ENCODE measurements around the gene ADD2.
A peak's percentile ranks its signal among the peaks of the same experiment; 100 is the strongest.
"Not testable (repeated sequence)": the region's sequence is repeated elsewhere in the genome, so short reads cannot be mapped to it uniquely, and the experiment has no call there.

Gene ADD2

DNA sequence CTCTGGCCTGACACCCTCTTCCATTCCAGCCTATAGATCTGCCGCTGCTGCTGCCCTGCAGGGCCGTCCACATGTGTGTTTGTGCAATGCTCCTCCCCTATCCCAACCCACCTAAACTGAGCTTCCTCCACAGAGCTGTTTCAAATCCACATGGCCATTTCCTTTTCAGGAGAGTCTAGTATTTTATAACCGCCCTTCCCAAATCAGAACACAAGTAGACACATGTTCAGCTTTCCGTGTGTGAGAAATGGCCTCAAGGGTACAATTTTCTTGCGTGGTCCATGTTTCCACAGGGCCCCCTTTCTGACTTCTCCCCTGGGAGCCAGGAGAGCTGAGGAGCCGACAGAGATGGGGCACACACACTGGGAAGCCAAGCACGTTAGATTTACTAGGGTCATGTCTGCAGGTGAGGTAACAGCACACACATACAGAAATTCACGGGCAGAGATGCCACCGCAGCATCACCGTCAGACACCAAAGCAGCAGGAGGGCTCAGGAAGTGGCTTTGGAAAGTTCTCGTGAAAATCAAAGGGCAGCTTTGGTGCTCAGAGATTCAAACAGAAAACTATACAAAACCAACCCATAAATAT is 111.5 kb downstream of the ADD2 start:
- in situ Hi-C loops (cut with HindIII; ENCODE audit: low pct_unique_long_range_greater_than_20kb, low sequenced_read_pairs): no loop called here
- no peak for DNase-seq (ENCODE audit: low read depth in 1 of 2, low spot score in 1 of 2)
- TF ChIP-seq JUND (IDR thresholded peaks at IDR 0.05; ENCODE audit: low read depth): no peak

DNA sequence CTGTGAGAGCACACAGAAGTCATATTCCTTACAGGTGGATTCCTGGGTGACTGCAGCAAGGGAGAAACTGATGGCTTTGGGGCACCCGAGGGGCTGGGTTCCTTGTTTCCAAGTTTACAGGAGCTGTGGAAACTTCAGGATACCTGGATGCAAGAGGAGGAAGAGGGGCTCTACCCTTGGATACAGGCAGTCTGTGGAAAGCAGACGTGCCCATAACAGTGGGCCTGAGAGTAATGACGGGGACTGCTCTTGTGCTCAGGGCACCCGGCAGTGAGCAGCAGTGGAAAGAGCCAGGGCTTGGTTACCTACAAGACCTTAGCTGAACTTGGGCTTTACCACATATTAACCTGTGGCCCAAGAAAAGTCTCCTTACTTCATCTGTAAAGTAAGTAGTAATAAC is 112.2 kb downstream of the ADD2 start:
- no peak for TF ChIP-seq JUND (IDR thresholded peaks at IDR 0.05; ENCODE audit: low read depth)
- in situ Hi-C loops (cut with HindIII; ENCODE audit: low pct_unique_long_range_greater_than_20kb, low sequenced_read_pairs): no loop called here
- DNase-seq (ENCODE audit: low read depth in 1 of 2, low spot score in 1 of 2): no peak

DNA sequence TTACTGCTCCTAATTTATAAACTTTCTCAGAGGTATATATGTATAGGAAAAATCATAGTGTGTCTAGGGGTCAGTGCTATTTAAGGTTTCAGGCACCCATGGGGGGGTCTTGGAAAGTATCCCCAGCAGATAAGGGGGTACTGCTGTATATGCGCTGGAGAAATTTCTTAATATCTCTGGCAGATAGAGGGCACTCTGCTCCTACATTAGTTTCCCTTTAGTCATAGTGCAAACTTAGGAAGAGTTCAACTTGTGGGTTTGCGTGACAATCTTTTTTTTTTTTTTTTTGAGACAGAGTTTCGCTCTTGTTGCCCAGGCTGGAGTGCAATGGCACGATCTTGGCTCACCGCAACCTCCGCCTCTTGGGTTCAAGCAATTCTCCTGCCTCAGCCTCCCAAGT is 112.8 kb downstream of the ADD2 start:
- in situ Hi-C loops (cut with HindIII; ENCODE audit: low pct_unique_long_range_greater_than_20kb, low sequenced_read_pairs): not testable (repeated sequence)

DNA sequence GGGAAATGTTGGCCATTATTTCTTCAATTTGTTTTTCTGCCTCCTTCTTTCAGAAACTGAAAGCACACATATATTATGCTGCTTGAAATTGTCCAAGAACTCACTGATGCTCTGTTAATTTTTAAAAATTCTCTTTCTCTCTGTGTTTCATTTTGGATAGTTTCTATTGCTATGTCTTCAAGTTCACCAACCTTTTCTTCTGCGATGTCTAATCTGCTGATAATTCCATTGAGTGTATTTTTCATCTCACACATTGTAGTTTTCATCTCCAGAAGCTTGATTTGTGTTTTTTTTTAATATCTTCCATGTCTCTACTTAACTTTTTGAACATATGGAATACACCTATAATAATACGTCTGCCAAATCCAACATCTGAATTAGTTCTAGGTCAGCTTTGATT is 116.3 kb downstream of the ADD2 start:
- no peak for TF ChIP-seq JUND (IDR thresholded peaks at IDR 0.05; ENCODE audit: low read depth)
- in situ Hi-C loops (cut with HindIII; ENCODE audit: low pct_unique_long_range_greater_than_20kb, low sequenced_read_pairs): no loop called here
- DNase-seq (ENCODE audit: low read depth in 1 of 2, low spot score in 1 of 2): no peak

More for the DNA sequence above, 112.8 kb downstream of the ADD2 start:
- peak in 1 of 2 experiments; percentile 45 for DNase-seq (ENCODE audit: low read depth in 1 of 2, low spot score in 1 of 2)

DNA sequence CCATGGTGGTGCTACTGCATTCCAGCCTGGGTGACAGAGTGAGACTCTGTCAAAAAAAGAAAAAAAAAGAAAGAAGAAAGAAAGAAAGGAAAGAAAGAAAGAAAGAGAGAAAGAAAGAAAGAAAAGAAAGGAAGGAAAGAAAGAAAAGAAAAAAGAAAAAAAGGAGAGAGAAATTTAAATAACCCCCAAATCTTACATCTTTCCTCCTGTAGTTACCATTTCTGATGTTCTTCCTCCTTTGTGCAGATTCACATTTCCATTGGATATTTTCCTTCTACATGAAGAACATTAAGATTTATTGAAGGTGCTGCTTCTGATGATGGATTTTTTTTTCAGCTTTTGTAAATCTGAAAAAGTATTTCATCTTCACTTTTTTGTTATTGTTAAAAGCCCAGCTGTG is 117.0 kb downstream of the ADD2 start:
- in situ Hi-C loops (cut with HindIII; ENCODE audit: low pct_unique_long_range_greater_than_20kb, low sequenced_read_pairs): no loop called here
- DNase-seq (ENCODE audit: low read depth in 1 of 2, low spot score in 1 of 2): no peak
- no peak for TF ChIP-seq JUND (IDR thresholded peaks at IDR 0.05; ENCODE audit: low read depth)

DNA sequence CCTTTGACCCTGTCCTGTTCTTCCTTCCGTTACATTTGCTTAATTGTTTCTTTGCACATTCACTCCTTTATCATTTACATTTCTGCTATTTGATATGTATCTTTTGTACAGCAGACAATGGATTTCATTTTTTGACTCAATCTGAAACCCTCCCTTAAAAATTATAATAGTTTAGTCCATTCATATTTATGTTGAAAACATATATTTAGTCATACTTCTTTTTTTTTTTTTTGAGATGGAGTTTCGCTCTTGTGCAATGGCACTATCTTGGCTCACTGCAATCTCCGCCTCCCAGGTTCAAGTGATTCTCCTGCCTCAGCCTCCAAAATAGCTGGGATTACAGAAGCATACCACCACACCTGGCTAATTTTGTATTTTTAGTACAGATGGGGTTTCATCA is 119.0 kb downstream of the ADD2 start:
- no peak for TF ChIP-seq JUND (IDR thresholded peaks at IDR 0.05; ENCODE audit: low read depth)
- in situ Hi-C loops (cut with HindIII; ENCODE audit: low pct_unique_long_range_greater_than_20kb, low sequenced_read_pairs): no loop called here

DNA sequence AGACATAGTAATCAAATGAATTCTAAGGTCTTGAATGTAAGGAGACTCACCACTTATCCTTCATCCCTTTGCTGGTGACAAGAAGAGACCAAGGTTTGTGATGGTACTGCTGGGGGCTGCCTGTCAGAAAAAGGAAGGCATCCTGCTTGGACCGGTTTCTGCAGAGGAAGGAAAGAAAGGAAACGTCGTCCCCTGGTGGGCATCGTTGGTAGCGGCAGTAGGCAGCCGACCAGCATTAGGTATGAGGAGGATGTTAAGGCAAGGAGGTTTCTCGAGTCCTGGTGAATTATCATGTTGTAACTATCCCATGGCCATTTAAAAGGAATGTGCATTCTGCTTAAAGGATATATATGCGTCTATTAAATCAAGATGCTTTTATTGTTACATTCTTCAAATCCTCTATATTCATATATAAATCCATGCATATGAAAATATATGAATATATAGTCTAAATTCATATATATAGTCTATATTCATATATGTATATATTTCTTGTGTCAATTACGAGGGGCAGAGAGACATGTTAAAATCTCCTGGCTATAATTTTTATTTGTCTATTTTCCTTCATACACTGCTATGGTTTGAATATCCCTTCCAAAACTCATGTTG is 120.0 kb downstream of the ADD2 start:
- in situ Hi-C loops (cut with HindIII; ENCODE audit: low pct_unique_long_range_greater_than_20kb, low sequenced_read_pairs): no loop called here
- peak; percentile 8 to 68 for DNase-seq (ENCODE audit: low read depth in 1 of 2, low spot score in 1 of 2)
- TF ChIP-seq JUND (IDR thresholded peaks at IDR 0.05; ENCODE audit: low read depth): no peak

More for the DNA sequence above, 119.0 kb downstream of the ADD2 start:
- no peak for DNase-seq (ENCODE audit: low read depth in 1 of 2, low spot score in 1 of 2)

DNA sequence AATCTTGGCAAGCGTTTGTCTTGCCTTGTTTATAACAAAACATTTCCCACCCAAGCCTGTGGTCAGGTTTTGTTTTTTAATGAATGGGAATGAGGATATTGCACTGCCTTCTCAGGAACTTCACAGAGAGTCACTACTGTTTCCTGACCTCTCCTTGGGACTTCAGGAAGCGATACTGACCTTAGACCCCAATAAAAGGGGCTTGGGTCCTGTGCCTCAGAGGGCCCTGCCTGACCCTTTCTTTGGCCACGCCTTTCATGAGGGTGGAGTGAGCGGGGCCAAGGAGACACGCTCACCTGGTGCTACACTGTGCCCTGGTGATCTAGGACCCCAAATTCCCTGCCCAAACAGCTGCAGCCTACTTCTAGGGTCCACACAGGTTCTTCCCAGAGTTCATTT is 121.6 kb downstream of the ADD2 start:
- in situ Hi-C loops (cut with HindIII; ENCODE audit: low pct_unique_long_range_greater_than_20kb, low sequenced_read_pairs): no loop called here
- no peak for TF ChIP-seq JUND (IDR thresholded peaks at IDR 0.05; ENCODE audit: low read depth)
- no peak for DNase-seq (ENCODE audit: low read depth in 1 of 2, low spot score in 1 of 2)

DNA sequence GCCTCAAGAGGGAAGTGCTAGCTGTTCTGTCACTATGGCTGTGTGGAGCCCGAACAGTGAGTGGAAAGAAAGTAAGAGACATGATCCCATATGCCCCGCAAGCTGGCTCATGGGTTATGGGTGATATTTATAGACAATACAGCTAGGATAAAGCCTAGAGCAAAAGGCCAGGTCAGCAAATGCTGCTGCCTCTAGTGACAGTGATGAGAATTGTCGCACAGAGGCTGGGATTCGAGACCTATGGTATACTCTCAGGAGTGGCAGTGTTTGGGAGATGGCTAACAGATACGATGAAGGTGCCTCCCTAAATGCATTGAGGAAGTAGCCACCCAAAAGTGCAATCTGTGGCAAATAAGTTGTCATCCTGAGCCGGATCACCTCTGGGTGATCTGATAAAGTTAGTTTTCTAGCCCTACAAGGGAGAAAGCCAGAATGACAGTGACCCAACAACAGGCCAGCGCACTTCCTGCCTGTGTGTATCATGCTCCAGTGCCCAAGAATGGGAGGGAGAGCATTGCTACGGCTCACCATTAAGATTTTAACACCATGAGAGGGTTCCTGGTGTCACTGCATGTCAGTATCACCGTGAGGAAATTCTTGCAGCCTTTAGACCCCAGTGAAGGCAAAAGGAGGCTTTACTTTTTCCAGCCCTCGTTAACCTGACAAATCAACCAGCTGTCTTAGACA is 122.1 kb downstream of the ADD2 start:
- peak in 1 of 2 experiments; percentile 45 for DNase-seq (ENCODE audit: low read depth in 1 of 2, low spot score in 1 of 2)
- TF ChIP-seq JUND (IDR thresholded peaks at IDR 0.05; ENCODE audit: low read depth): no peak
- in situ Hi-C loops (cut with HindIII; ENCODE audit: low pct_unique_long_range_greater_than_20kb, low sequenced_read_pairs): no loop called here

DNA sequence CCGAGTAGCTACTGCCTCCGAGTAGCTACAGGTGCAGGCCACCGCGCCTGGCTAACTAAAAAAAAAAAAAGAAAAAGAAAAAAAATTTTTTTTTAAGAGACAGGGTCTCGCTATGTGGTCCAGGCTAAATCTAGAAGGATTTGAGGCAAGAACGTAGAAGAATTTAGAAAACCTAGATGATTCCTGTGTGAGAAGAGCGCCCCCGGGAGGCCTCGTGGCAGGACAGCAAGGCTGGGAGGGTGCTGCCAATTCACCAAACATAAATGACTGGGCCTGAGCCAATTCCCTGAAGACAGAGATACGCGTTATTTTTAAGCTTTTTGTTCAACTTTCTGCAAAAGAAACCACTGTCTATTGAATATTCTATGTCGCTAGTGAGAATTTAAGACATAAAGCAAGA is 124.3 kb downstream of the ADD2 start:
- peak in 1 of 2 experiments; percentile 67 for DNase-seq (ENCODE audit: low read depth in 1 of 2, low spot score in 1 of 2)
- TF ChIP-seq JUND (IDR thresholded peaks at IDR 0.05; ENCODE audit: low read depth): no peak
- in situ Hi-C loops (cut with HindIII; ENCODE audit: low pct_unique_long_range_greater_than_20kb, low sequenced_read_pairs): no loop called here

DNA sequence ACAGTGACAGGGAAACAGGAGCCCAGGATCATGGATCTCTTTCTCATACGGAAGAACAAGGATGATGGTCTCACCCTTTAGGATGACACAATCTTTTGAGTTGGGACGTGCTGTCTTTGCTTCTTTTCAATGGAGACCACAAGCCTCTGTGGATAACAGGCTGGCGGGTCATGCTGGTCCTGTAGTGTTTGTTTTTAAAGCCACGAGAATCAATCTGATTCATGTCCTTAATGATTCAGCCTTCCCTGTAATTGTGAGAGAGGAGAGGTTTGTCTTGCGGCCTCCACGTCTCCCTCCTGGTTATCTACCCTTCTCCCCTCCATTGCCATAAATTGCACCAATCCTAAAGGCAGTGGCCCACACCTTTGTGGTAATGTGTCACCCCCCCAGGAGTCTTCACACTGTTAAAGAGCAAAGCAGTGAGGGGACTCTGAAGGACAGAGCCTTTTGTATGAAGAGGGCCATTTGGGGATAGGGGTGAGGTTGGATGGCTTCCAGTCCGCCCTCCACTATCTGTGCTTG is 126.7 kb downstream of the ADD2 start:
- no peak for DNase-seq (ENCODE audit: low read depth in 1 of 2, low spot score in 1 of 2)
- TF ChIP-seq JUND (IDR thresholded peaks at IDR 0.05; ENCODE audit: low read depth): no peak
- in situ Hi-C loops (cut with HindIII; ENCODE audit: low pct_unique_long_range_greater_than_20kb, low sequenced_read_pairs): no loop called here

DNA sequence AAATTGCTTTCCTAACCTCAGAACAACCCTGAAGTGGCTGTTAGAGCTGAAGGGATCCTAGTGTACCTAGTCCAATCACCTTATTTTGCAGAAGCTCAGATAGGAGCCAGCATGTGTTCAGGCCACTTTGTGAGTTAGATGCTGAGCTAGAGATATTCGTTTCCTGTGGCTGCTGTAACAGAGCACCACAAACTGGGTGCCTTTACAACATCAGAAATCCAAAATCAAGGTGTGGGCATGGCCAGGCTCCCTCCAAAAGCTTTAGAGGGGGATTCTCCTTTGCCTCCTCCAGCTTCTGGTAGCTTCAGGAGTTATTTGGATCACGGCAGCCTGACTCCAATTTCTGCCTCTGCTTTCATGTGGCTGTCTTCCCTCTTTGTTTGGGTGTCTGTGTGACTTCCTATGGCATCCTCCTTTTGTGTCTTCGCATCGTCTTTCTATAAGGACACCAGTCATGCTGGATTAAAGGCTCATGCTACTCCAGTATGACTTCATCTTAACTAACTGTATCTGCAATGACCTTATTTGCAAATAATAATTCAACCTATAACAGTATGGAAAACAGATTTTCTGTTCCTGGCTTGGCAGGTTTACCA is 128.1 kb downstream of the ADD2 start:
- no peak for TF ChIP-seq JUND (IDR thresholded peaks at IDR 0.05; ENCODE audit: low read depth)
- no peak for DNase-seq (ENCODE audit: low read depth in 1 of 2, low spot score in 1 of 2)
- in situ Hi-C loops (cut with HindIII; ENCODE audit: low pct_unique_long_range_greater_than_20kb, low sequenced_read_pairs): no loop called here

DNA sequence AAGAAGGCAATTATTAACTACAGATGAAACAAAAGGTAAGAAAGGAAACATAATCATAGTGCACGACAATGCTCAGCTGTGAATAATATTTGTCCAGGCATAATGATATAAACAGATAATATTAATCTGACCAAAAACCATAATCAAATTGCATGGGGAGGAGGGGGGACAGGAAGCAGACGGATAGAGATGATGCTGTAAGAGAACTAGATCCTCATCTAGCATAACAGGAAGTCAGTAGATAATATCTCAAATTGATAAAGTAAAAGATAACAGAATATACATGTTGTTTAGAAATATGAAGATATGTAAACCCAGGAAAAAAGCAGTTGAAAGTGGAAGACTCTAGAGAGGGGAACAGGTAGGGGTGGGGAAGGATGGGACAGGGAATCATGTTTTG is 129.4 kb downstream of the ADD2 start:
- in situ Hi-C loops (cut with HindIII; ENCODE audit: low pct_unique_long_range_greater_than_20kb, low sequenced_read_pairs): no loop called here
- no peak for TF ChIP-seq JUND (IDR thresholded peaks at IDR 0.05; ENCODE audit: low read depth)
- no peak for DNase-seq (ENCODE audit: low read depth in 1 of 2, low spot score in 1 of 2)

Measured in T47D (cell line).